NCI-H146 treated with DMSO at 0.1 percent for 48 hours (cell line): ENCODE measurements around the gene C10orf71.

Source experiments
- DNase-seq: peaks from one replicate; lab custom pipeline; 2025; ENCODE audit not compliant: unreplicated experiment; lab: John Stamatoyannopoulos, UW

Gene C10orf71

DNA sequence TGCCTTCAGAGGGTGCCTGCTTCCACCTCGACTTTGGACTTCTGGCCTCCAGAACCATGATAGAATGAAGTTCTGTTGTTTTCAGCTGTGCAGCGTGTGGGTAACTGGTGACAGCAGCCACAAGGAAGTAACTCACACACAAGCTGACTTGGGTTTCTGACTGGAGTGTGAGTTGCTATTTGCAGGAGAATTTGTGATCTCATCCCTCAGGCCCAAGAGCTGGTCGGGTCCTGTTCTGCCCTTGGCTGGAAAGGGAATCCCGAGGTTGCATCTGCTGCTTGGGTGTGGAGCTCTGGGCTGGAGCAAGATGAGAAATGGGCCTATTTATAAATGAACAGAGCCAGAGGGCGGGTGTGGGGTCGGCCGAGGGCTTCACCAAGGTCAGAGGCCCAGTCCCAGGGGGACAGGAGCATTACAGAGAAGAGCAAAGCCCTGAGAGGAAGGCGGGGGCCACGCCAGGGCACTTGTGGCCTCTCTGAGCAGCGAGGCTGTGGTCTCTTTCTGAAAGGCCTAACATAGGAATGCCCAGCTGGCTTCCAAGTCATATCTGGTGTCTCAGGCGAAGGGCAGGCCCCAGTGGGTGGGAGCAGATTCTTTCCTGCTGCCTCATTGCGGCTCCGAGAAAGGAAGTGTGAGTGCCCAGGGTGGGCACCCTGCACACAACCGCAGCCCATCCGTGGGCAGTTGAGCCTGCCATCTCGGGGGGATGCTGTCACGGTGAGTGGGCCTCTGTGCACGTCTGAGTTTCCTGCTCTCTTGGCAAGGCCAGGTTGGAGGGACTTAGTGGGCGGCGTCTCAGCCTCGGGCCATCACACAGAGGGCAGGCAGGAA is 26.5 kb upstream of the C10orf71 start:
- DNase-seq: no peak

- DNase-seq: no peak
Observed at GRCh38 chr10:49273082-49273465, 25.9 kb upstream of the C10orf71 start.

- no peak for DNase-seq
Observed at GRCh38 chr10:49273626-49274025, 25.3 kb upstream of the C10orf71 start.

GRCh38 chr10:49274886-49275285 is 24.1 kb upstream of the C10orf71 start:
- DNase-seq: no peak

- no peak for DNase-seq
Observed at GRCh38 chr10:49275896-49276295, 23.1 kb upstream of the C10orf71 start.

DNA sequence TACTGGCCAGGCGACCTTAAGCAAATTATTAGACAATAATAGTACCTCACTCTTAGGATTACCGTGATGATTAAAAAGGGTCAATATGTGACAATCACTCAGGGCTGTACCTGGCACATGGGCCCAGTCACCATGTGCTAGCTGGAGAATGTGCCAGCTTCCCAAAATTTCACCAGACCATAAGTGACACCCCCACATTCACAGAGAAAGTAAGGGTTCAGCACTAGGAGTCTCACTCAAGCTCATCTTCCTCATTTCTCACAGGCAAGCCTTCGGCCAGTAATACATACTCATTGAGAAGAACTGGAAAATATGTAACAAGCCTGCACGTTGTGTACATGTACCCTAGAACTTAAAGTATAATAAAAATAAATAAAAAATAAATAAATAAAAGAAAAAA is 22.4 kb upstream of the C10orf71 start:
- DNase-seq: no peak

DNA sequence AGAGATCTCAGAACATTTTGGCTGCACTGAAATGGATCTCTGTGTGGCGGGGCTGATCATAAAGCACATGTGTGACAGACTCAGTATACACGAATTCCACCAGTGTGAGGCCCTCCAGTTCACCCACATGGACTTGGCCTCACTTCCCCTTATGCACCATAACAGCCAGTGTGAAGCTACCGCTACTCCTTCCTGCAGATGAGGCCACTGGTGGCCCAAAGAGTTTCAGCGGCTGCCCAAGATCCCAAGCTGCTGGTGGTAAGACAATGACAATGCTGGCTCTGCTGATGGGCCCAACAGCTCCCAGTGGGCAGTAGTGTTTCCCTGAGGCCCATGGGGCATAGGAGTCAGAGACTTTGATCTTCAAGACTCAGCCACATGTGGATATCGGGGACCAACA is 21.0 kb upstream of the C10orf71 start:
- no peak for DNase-seq

- no peak for DNase-seq
Observed at GRCh38 chr10:49278497-49278981, 20.4 kb upstream of the C10orf71 start.

- DNase-seq: no peak
Observed at GRCh38 chr10:49279015-49279880, 19.7 kb upstream of the C10orf71 start.

DNA sequence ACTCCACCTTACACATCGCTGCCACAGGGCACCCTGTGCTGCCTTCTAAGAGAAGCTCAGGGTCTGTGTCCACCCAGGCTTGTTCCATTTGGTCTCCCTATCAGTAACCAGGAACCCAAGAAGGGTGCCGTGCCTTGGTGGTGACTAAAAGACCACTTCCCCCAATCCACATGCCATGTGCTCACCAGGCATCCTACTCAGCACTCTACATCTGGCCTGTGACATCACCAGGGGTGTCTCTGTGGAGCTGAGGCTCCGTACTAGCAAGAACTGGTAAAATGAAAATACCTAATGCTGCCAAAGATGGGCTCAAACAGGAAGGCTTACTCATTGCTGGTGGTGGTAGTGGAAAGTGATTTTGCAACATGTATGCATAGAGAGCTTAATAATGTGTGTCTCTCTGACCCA is 19.0 kb upstream of the C10orf71 start:
- no peak for DNase-seq

GRCh38 chr10:49281461-49281860 is 17.5 kb upstream of the C10orf71 start:
- no peak for DNase-seq

GRCh38 chr10:49282306-49282705 is 16.7 kb upstream of the C10orf71 start:
- DNase-seq: no peak

- no peak for DNase-seq
Observed at GRCh38 chr10:49282879-49283341, 16.1 kb upstream of the C10orf71 start.

DNA sequence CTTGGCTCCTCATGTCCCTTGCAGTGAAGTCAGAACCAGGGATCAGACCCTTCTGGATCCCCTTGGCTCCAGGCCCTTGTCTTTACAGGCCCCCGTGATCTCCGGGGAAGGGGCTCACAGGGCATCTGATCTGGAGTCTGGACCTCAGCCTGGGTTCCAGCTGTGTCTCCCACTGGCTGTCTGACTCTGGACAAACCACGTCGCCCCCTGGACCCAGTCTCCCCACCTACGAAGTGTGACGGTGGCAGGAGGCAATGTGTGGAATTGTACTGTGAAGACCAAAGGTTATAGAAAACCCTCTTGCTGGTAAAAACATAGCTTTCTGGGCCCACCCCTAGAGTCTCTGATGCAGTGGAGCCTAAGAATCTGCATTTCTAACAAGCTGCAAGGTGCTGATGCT is 15.5 kb upstream of the C10orf71 start:
- DNase-seq: no peak

GRCh38 chr10:49284356-49284755 is 14.6 kb upstream of the C10orf71 start:
- no peak for DNase-seq

DNA sequence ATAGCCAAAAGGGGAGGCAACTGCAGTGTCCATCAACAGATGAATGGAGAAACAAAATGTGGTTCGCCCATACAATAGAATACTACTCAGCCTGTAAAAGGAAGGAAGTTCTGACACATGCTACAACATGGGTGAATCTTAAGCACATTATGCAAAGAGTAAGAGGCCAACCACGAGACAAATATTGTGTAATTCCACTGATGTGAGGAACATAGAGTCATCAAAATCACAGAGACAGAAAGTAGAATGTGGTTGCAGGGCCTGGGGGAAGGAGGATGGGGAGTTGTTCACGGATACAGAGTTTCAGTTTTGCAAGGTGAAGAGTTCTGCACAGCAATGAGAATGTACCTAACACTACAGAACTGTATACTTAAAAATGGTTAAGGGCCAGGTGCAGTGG is 13.7 kb upstream of the C10orf71 start:
- DNase-seq: no peak

DNA sequence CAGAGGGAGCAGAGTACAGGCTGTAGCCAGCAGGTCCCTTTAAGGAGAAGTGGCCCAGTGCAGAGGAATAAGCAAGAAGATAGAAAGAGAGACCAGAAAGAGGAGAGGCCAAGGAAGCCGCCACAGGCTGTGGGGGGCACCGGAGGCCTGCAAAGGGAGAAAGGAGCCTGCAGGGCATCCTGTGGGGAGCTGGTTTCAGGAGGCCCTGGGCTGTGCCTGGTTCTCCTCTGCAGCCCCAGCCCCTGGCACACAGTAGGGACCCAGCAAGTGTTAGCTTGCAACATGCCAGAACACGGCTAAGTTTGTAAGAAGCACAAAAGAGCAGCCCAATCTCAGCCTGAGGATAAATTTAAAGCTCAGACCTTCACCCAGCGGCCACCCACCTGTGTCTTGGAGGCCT is 12.3 kb upstream of the C10orf71 start:
- no peak for DNase-seq

DNA sequence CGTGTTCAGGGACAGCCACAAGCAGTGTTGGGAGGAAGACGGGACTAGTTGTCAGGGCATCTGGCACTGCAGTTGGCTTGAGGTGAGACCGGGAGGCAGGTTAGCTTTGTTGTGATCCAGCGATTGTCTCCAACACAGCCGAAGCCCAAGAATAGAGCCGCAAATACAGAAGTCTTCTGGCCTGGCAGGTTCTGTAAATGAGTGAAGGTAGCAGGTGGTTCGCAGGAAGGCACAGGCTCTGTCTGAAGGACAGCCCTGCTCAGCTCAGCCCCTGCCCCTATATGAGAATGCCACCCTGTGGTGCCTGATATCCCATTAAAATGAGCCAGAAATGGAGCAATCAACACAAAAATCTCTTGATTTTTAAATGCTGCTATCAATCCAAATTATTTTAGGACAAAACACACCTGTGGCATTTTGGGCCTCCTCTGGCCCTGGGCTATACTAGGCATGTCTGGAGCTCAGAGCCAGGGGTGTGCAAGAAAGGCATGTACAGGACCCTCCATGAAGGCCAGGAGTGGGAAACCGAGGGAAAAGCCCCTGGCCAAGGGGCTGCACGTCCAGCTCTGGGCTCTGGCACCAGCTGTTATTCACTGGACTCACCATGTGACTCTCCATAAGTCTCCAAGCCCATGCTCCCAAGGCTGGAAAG is 11.2 kb upstream of the C10orf71 start:
- DNase-seq: no peak

DNA sequence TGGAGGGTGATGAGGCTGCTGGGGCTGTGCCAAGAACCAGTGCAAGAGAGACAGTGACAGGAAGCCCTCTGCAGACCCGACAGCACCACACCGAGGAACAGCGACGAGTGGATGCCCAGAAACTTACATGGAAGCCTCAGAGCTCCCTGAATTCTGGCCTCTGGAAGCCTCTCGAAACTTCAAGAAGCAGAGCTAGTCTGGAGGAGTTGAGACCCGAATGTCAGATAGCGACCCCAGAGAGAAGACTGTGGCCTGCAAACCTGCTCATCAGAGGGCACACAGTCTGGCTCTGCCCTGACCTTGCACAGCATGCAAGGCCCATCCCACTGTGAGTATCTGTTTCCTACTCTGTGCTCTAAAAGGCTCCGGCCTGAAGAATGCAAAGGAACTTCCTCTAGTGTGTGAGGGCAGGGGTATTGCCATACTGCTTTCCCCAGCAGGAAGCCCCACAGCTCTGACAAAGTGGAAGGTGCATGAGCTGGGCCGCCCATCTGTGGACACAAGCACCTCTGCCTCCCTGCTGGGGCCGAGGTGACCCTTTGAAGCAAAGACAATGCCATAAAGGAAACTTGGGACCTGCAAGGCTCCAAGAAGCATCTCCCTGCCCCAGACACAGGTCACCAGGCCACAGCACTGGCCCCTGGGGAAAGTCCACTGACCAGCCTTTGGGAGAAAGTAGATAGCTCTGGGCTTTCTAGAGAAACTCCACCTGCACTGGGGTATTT is 10.5 kb upstream of the C10orf71 start:
- no peak for DNase-seq

- no peak for DNase-seq
Observed at GRCh38 chr10:49289480-49289879, 9.5 kb upstream of the C10orf71 start.

DNA sequence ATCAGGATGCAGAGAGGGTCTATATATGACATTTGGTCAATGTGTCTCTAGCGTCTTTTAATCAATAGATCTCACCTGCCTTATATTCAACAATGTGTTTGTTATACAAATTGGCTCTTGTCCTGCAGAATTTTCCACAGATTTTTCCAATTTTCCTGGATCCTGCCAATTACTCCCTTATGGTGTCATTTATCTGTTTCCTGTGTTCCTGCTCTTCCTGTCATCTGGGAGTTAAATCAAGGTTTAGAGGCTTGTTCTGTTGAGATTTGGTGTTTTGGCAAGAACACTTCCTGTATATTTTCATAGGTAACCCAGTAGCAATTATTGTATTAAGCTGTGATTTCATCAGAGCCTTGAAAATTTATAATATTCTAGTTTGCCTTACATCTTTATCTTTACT is 8.8 kb upstream of the C10orf71 start:
- DNase-seq: no peak
